COR-L47 (cell line): Measurements from ENCODE around the gene FAM24A.
A peak's percentile ranks its signal among the peaks of the same experiment; 100 is the strongest.

Source experiments
- DNase-seq: peaks from one replicate; lab custom pipeline; 2025; lab: John Stamatoyannopoulos, UW

Gene FAM24A

DNA sequence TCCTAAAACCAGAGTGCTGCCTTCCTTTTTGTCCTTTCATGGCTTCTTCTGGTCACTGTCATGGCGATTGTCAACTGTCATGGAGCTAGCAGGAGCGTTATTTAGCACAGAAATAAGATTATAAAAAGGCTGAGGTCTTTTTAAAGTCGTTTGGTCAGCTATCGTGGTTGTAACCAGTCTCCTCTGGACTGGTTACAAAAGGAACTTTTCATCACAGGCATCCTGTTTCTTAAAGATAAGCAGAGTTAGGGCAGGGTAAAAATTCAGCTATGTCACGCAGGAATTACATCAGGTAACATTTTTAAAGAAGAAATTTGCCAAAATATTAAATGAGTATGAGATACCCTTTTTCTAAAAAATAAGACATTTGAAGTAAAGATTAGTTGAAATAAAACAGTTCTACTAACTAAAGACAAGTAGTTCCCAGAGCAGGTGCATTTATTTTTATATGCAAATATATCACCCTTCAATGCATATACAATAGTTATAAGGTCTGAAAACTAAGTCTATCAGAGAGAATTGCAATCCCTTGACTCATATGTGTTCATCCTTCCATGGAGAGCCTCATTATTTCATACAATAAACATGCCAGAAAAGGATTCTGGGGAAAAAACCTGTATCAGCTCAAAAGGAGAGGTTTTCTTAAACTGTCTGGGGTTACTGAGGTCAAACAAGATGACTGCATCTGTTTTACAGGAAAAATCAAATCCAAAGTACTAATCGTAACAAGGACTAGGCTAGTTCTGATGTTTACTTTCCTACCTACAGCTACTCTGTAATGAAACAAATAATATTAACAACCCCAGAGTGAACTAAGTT, 20.9 kb downstream of the FAM24A start:
- no peak for DNase-seq

GRCh38 chr10:122939133-122939855, 28.9 kb downstream of the FAM24A start:
- no peak for DNase-seq

GRCh38 chr10:122939856-122940543, 29.6 kb downstream of the FAM24A start:
- no peak for DNase-seq

GRCh38 chr10:122949296-122949695, 38.9 kb downstream of the FAM24A start:
- DNase-seq: no peak

GRCh38 chr10:122953902-122954730, 43.7 kb downstream of the FAM24A start, which contains the start of gene C10orf88:
Gene C10orf88 (minus strand): TSS chr10:122954227. CDS start chr10:122954178, 49 bp downstream.
- DNase-seq: peak; percentile 83

DNA sequence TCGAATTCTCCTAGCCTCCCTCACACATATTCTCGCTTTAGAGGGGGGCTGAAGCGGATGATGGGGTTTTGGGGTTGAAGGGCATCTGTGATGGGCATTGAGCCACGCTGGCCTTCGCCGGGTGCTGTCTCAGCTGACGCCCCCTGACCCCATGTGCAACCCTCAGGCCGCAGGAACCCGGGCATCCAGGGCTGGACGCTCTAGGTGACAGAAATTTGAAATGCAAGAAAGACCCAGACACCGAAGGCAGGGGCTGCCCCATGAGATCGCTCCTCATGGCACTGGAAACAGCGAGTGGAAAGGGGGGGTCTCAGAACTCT, 44.3 kb downstream of the FAM24A start:
- no peak for DNase-seq

GRCh38 chr10:122955892-122956291, 45.5 kb downstream of the FAM24A start:
- DNase-seq: no peak

- no peak for DNase-seq
These were observed 47.1 kb downstream of the FAM24A start for GRCh38 chr10:122957474-122957873.

DNA sequence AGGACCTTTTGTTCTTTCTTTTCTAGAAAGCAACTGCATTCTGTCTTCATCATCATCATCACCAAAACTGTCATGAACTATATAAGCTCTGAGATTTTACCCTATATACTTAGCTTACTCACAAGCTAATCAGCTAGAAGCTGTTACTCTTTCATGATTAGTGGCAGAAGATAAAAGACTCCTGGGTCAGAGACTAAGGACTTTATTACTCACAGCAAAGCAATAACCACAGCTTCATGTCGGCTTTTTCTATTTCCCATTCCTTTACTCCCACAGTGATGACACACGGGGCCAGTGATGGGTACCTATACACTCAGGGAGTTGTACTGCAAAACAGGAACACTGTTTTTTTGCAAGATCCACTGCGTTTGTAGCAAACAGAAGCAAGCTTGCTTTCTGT, 52.0 kb downstream of the FAM24A start:
- DNase-seq: no peak
